ENCODE results near the gene RNF144B. TPM values are rescaled to one million over a fixed set of nuclear protein-coding genes. Genes with fewer than 3 reads are reported as not detected.
A peak's percentile ranks its signal among the peaks of the same experiment; 100 is the strongest.
"Not testable (repeated sequence)": the region's sequence is repeated elsewhere in the genome, so short reads cannot be mapped to it uniquely, and the experiment has no call there.

Gene RNF144B
- total RNA-seq, 2 experiments from 2014 or later: 2.1 to 2.3 TPM

GRCh38 chr6:18360188-18360587, 27.0 kb upstream of the RNF144B start:
- Mint-ChIP-seq H3K27me3 (no peaks in the 10 kb centered on the region), H3K27ac (no peak overlapping the region), H3K4me3 (no peak overlapping the region), H3K4me1 (no peaks in the 10 kb centered on the region), H3K9me3 (peaks cover 6% of the 10 kb centered on the region), H3K36me3 (peaks cover 1% of the 10 kb centered on the region)
- no peak for DNase-seq

GRCh38 chr6:18362058-18362561, 25.0 kb upstream of the RNF144B start:
- Mint-ChIP-seq H3K27ac (no peak overlapping the region), H3K9me3 (peaks cover 7% of the 10 kb centered on the region), H3K4me3 (no peak overlapping the region), H3K36me3 (peaks cover 3% of the 10 kb centered on the region), H3K27me3 (no peaks in the 10 kb centered on the region), H3K4me1 (no peaks in the 10 kb centered on the region)
- no peak for DNase-seq

- H3K36me3 Mint-ChIP-seq: peaks cover 1% of the 10 kb centered on the region
- no peaks in the 10 kb centered on the region for H3K27me3 Mint-ChIP-seq
- DNase-seq: no peak
- no peaks in the 10 kb centered on the region for H3K4me1 Mint-ChIP-seq
- no peak overlapping the region for H3K27ac Mint-ChIP-seq
- H3K9me3 Mint-ChIP-seq: peaks cover 1% of the 10 kb centered on the region
- H3K4me3 Mint-ChIP-seq: no peak overlapping the region
These were observed 23.4 kb upstream of the RNF144B start for GRCh38 chr6:18363746-18364145.

- H3K27ac Mint-ChIP-seq, DNase-seq, H3K36me3 Mint-ChIP-seq, H3K9me3 Mint-ChIP-seq, H3K4me3 Mint-ChIP-seq, H3K4me1 Mint-ChIP-seq, H3K27me3 Mint-ChIP-seq: not testable (repeated sequence)
These were observed 22.6 kb upstream of the RNF144B start for GRCh38 chr6:18364561-18364960.

GRCh38 chr6:18367371-18367770, 19.8 kb upstream of the RNF144B start:
- DNase-seq: no peak
- H3K9me3 Mint-ChIP-seq: peaks cover 1% of the 10 kb centered on the region
- H3K4me1 Mint-ChIP-seq: no peaks in the 10 kb centered on the region
- H3K27me3 Mint-ChIP-seq: no peaks in the 10 kb centered on the region
- H3K4me3 Mint-ChIP-seq: no peak overlapping the region
- no peak overlapping the region for H3K27ac Mint-ChIP-seq
- peaks cover 1% of the 10 kb centered on the region for H3K36me3 Mint-ChIP-seq

- Mint-ChIP-seq H3K9me3 (peaks cover 1% of the 10 kb centered on the region), H3K36me3 (peaks cover 1% of the 10 kb centered on the region), H3K27me3 (no peaks in the 10 kb centered on the region), H3K27ac (no peak overlapping the region), H3K4me1 (no peaks in the 10 kb centered on the region), H3K4me3 (no peak overlapping the region)
- DNase-seq: no peak
These were observed 18.7 kb upstream of the RNF144B start for GRCh38 chr6:18368277-18369105.

GRCh38 chr6:18371010-18371409, 16.1 kb upstream of the RNF144B start:
- Mint-ChIP-seq H3K9me3 (no peaks in the 10 kb centered on the region), H3K4me3 (no peak overlapping the region), H3K27me3 (peaks cover 4% of the 10 kb centered on the region), H3K36me3 (no peaks in the 10 kb centered on the region), H3K4me1 (no peaks in the 10 kb centered on the region), H3K27ac (no peak overlapping the region)
- no peak for DNase-seq

GRCh38 chr6:18371656-18372055, 15.5 kb upstream of the RNF144B start:
- DNase-seq: no peak
- Mint-ChIP-seq H3K27me3 (peaks cover 4% of the 10 kb centered on the region), H3K36me3 (no peaks in the 10 kb centered on the region), H3K4me3 (no peak overlapping the region), H3K27ac (no peak overlapping the region), H3K9me3 (no peaks in the 10 kb centered on the region), H3K4me1 (no peaks in the 10 kb centered on the region)

- no peaks in the 10 kb centered on the region for H3K9me3 Mint-ChIP-seq
- H3K4me1 Mint-ChIP-seq: no peaks in the 10 kb centered on the region
- H3K27me3 Mint-ChIP-seq: peaks cover 4% of the 10 kb centered on the region
- no peak overlapping the region for H3K4me3 Mint-ChIP-seq
- H3K27ac Mint-ChIP-seq: no peak overlapping the region
- no peaks in the 10 kb centered on the region for H3K36me3 Mint-ChIP-seq
- no peak for DNase-seq
These were observed 6.9 kb upstream of the RNF144B start for GRCh38 chr6:18380158-18380836.

- Mint-ChIP-seq H3K9me3 (no peaks in the 10 kb centered on the region), H3K27ac (no peak overlapping the region), H3K4me1 (no peaks in the 10 kb centered on the region), H3K27me3 (peaks cover under 1% of the 10 kb centered on the region), H3K36me3 (no peaks in the 10 kb centered on the region), H3K4me3 (no peak overlapping the region)
- DNase-seq: no peak
These were observed 6.3 kb upstream of the RNF144B start for GRCh38 chr6:18380851-18381250.

GRCh38 chr6:18383441-18383840, 3.7 kb upstream of the RNF144B start:
- H3K27ac Mint-ChIP-seq: no peak overlapping the region
- H3K4me1 Mint-ChIP-seq: peaks cover 9% of the 10 kb centered on the region
- DNase-seq: no peak
- no peaks in the 10 kb centered on the region for H3K36me3 Mint-ChIP-seq
- no peak overlapping the region for H3K4me3 Mint-ChIP-seq
- no peaks in the 10 kb centered on the region for H3K9me3 Mint-ChIP-seq
- no peaks in the 10 kb centered on the region for H3K27me3 Mint-ChIP-seq

- no peaks in the 10 kb centered on the region for H3K36me3 Mint-ChIP-seq
These were observed 2.5 kb upstream of the RNF144B start for GRCh38 chr6:18384621-18385020.

GRCh38 chr6:18386298-18386976, 713 bp upstream of the RNF144B start:
- peak overlapping the region; percentile 86 for H3K4me3 Mint-ChIP-seq

More at GRCh38 chr6:18384621-18385020, 2.5 kb upstream of the RNF144B start:
- DNase-seq: no peak
- Mint-ChIP-seq H3K27ac (no peak overlapping the region), H3K4me3 (no peak overlapping the region), H3K9me3 (no peaks in the 10 kb centered on the region), H3K4me1 (peaks cover 18% of the 10 kb centered on the region), H3K27me3 (no peaks in the 10 kb centered on the region)

GRCh38 chr6:18388271-18388670, 1.1 kb downstream of the RNF144B start:
- H3K9me3 Mint-ChIP-seq: no peaks in the 10 kb centered on the region
- no peaks in the 10 kb centered on the region for H3K27me3 Mint-ChIP-seq
- no peak for DNase-seq
- peak overlapping the region; percentile 86 for H3K4me3 Mint-ChIP-seq
- H3K36me3 Mint-ChIP-seq: no peaks in the 10 kb centered on the region
- peak overlapping the region; percentile 52 for H3K27ac Mint-ChIP-seq
- H3K4me1 Mint-ChIP-seq: peaks cover 30% of the 10 kb centered on the region

More at GRCh38 chr6:18386298-18386976, 713 bp upstream of the RNF144B start:
- H3K27me3 Mint-ChIP-seq: no peaks in the 10 kb centered on the region
- H3K27ac Mint-ChIP-seq: peak overlapping the region; percentile 7
- no peaks in the 10 kb centered on the region for H3K36me3 Mint-ChIP-seq
- H3K4me1 Mint-ChIP-seq: peaks cover 26% of the 10 kb centered on the region
- no peaks in the 10 kb centered on the region for H3K9me3 Mint-ChIP-seq
- DNase-seq: no peak

GRCh38 chr6:18388942-18389341, 1.8 kb downstream of the RNF144B start:
- Mint-ChIP-seq H3K36me3 (no peaks in the 10 kb centered on the region), H3K27me3 (no peaks in the 10 kb centered on the region), H3K9me3 (no peaks in the 10 kb centered on the region), H3K27ac (no peak overlapping the region), H3K4me1 (peaks cover 30% of the 10 kb centered on the region), H3K4me3 (no peak overlapping the region)
- DNase-seq: no peak
